Measurements from ENCODE around the gene PIAS2. TPM values are rescaled to one million over a fixed set of nuclear protein-coding genes. Genes with fewer than 3 reads are reported as not detected.

The PIAS2 gene
- total and polyA plus RNA-seq, 7 experiments from 2014 or later = 16.3 to 40.6 (median 33.1) TPM

DNA sequence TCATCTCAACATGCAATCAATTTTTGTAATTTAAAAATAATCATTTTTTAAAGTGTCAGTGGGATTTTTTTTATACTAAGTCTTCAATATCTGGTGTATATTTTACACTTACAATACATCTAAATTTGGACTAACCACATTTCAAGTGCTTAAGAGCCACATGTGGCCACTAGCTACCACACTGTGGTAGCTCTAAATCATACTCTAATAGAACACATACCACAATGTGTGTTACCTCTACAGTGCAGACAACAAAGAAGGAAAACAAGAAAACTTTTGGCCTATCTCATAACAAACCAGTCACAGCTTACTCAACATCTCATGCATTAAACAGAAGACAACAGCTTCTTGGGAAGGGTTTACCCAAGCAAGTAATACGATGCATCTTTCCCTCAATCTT, 24.5 kb downstream of the PIAS2 start:
- Mint-ChIP-seq H3K4me1 (peaks cover 19 to 63% (median 49%) of the 10 kb centered on the region in 7 donors), H3K27ac (peak overlapping the region in 1 of 9 donors; percentile 54), H3K27me3 (no peaks in the 10 kb centered on the region), H3K4me3 (peak overlapping the region in 1 of 10 donors; percentile 52), H3K9me3 (peaks cover 0 to 29% (median 16%) of the 10 kb centered on the region in 11 donors), H3K36me3 (peaks cover 26 to 65% (median 49%) of the 10 kb centered on the region in 5 donors)
- H3K27ac ChIP-seq (ENCODE audit: low read depth, low read length) = no peak overlapping the region
- H3K4me3 ChIP-seq (ENCODE audit: low read length) = no peak overlapping the region
- intact Hi-C loops (cut with micrococcal nuclease) = no loop called here
- ChIA-PET POLR2A (no interaction called here), CTCF (no interaction called here)
- peaks cover 0 to 27% (median 6%) of the 10 kb centered on the region in 3 experiments for H3K36me3 ChIP-seq (ENCODE audit: control insufficient read depth in 2 of 3, insufficient read depth in 3 of 3, low read length in 3 of 3)
- H3K9me3 ChIP-seq (ENCODE audit: control insufficient read depth in 2 of 3, low read length in 3 of 3) = peaks cover 0 to 10% (median 4%) of the 10 kb centered on the region in 3 experiments
- no peak for DNase-seq
- H3K4me1 ChIP-seq (ENCODE audit: control insufficient read depth in 2 of 2, insufficient read depth in 2 of 2, low read length in 2 of 2) = peaks cover 0 to 3% of the 10 kb centered on the region in 2 donors
- no peaks in the 10 kb centered on the region for H3K27me3 ChIP-seq (ENCODE audit: control insufficient read depth in 2 of 2, insufficient read depth in 2 of 2, low read length in 2 of 2)
- no peak for ATAC-seq

DNA sequence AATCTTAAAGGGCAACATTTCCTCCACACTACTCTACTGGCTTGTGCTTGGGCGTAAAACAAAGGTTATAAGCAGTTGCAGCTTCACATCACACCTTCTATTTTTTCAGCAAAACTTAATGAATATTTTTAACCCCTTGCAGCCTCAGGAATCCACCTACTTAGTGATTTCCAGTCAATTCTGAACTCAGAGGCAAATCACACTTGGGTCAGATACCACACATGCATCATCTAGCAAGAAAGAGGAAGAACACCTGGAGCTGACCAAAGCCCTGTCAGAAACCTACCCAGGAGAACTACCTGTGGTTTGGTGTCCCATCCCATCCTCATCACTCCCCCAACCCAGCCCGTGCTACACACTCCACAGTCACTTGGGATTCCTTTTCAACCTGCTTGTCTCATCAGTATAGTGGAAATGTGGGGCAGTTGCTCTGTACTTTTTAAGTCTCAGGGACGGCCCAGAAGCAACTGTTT, 25.5 kb downstream of the PIAS2 start:
- Histone ChIP-seq H3K36me3 (ENCODE audit: control insufficient read depth in 2 of 3, insufficient read depth in 3 of 3, low read length in 3 of 3) (peaks cover 0 to 27% (median 6%) of the 10 kb centered on the region in 3 experiments), H3K4me1 (ENCODE audit: control insufficient read depth in 2 of 2, insufficient read depth in 2 of 2, low read length in 2 of 2) (peaks cover 0 to 3% of the 10 kb centered on the region in 2 donors), H3K4me3 (ENCODE audit: low read length) (no peak overlapping the region), H3K27me3 (ENCODE audit: control insufficient read depth in 2 of 2, insufficient read depth in 2 of 2, low read length in 2 of 2) (no peaks in the 10 kb centered on the region), H3K9me3 (ENCODE audit: control insufficient read depth in 2 of 3, low read length in 3 of 3) (peaks cover 0 to 10% (median 4%) of the 10 kb centered on the region in 3 experiments), H3K27ac (ENCODE audit: low read depth, low read length) (no peak overlapping the region)
- Mint-ChIP-seq H3K27ac (no peak overlapping the region), H3K4me1 (peaks cover 19 to 61% (median 46%) of the 10 kb centered on the region in 7 donors), H3K9me3 (peaks cover 0 to 37% (median 16%) of the 10 kb centered on the region in 11 donors), H3K27me3 (no peaks in the 10 kb centered on the region), H3K36me3 (peaks cover 26 to 72% (median 56%) of the 10 kb centered on the region in 5 donors), H3K4me3 (peak overlapping the region in 2 of 10 donors; percentile 5 to 46)
- intact Hi-C loops (cut with micrococcal nuclease) = no loop called here
- no peak for ATAC-seq
- POLR2A ChIA-PET = interaction anchor here (1.4 kb wide), 1 partner anchor 26 kb away, joined by 3 read pairs; the partner anchor contains the start of genes KATNAL2 and PIAS2
- CTCF ChIA-PET = no interaction called here
- no peak for DNase-seq

DNA sequence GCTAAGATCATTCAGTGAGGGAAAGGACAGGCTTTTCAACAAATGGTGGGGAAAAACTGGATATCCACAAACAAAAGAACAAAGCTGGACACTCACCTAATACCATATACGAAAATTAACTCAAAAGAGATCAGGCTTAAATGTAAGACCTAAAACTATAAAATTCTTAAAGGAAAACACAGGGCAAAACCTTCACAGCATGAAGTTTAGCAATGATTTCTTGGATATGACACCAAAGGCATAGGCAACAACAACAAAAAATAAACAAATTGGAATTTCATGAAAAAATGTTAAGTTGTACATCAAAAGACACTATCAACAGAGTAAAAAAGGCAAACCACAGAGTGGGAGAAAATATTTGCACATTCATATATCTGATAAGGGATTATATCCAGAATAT, 28.3 kb downstream of the PIAS2 start:
- Mint-ChIP-seq H3K36me3 (peaks cover 26 to 72% (median 59%) of the 10 kb centered on the region in 5 donors), H3K4me3 (peak overlapping the region in 2 of 10 donors; percentile 17 to 25)
- intact Hi-C loops (cut with micrococcal nuclease) = no loop called here

DNA sequence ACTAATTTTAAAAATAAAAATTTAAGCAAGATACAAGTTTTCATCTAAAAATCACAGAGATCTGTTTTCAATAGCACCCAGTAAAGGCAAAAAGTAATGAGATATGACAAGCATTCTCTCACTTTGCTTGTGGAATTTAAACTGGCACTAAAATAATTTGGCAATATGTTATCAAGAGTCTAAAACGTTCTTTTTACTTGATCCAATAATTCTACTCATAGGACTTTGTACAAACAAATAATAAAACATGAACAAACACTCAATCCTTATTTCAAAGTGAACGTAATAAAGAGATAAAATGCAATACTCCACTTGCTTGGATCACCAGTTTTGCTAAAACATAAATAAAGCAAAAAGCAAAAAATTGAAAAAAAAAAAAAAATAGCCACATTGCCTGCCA, 30.4 kb downstream of the PIAS2 start:
- Mint-ChIP-seq H3K27me3 (no peaks in the 10 kb centered on the region), H3K9me3 (peaks cover 0 to 37% (median 16%) of the 10 kb centered on the region in 11 donors), H3K27ac (no peak overlapping the region), H3K36me3 (peaks cover 26 to 68% (median 57%) of the 10 kb centered on the region in 5 donors), H3K4me3 (peak overlapping the region in 1 of 10 donors; percentile 41), H3K4me1 (peaks cover 3 to 43% (median 22%) of the 10 kb centered on the region in 7 donors)
- CTCF ChIA-PET = no interaction called here
- H3K9me3 ChIP-seq (ENCODE audit: control insufficient read depth in 2 of 3, low read length in 3 of 3) = peaks cover 0 to 10% (median 4%) of the 10 kb centered on the region in 3 experiments
- intact Hi-C loops (cut with micrococcal nuclease) = no loop called here
- POLR2A ChIA-PET = no interaction called here
- H3K36me3 ChIP-seq (ENCODE audit: control insufficient read depth in 2 of 3, insufficient read depth in 3 of 3, low read length in 3 of 3) = peaks cover 0 to 27% (median 6%) of the 10 kb centered on the region in 3 experiments
- no peak overlapping the region for H3K4me3 ChIP-seq (ENCODE audit: low read length)
- ATAC-seq (no peak), DNase-seq (no peak)
- H3K27me3 ChIP-seq (ENCODE audit: control insufficient read depth in 2 of 2, insufficient read depth in 2 of 2, low read length in 2 of 2) = no peaks in the 10 kb centered on the region
- peaks cover 0 to 2% of the 10 kb centered on the region in 2 donors for H3K4me1 ChIP-seq (ENCODE audit: control insufficient read depth in 2 of 2, insufficient read depth in 2 of 2, low read length in 2 of 2)
- H3K27ac ChIP-seq (ENCODE audit: low read depth, low read length) = no peak overlapping the region

More for the DNA sequence above, 28.3 kb downstream of the PIAS2 start:
- H3K9me3 Mint-ChIP-seq = peaks cover 0 to 37% (median 16%) of the 10 kb centered on the region in 11 donors
- Histone ChIP-seq H3K4me3 (ENCODE audit: low read length) (no peak overlapping the region), H3K27ac (ENCODE audit: low read depth, low read length) (no peak overlapping the region), H3K9me3 (ENCODE audit: control insufficient read depth in 2 of 3, low read length in 3 of 3) (peaks cover 0 to 10% (median 4%) of the 10 kb centered on the region in 3 experiments), H3K4me1 (ENCODE audit: control insufficient read depth in 2 of 2, insufficient read depth in 2 of 2, low read length in 2 of 2) (peaks cover 0 to 3% of the 10 kb centered on the region in 2 donors), H3K27me3 (ENCODE audit: control insufficient read depth in 2 of 2, insufficient read depth in 2 of 2, low read length in 2 of 2) (no peaks in the 10 kb centered on the region), H3K36me3 (ENCODE audit: control insufficient read depth in 2 of 3, insufficient read depth in 3 of 3, low read length in 3 of 3) (peaks cover 0 to 27% (median 6%) of the 10 kb centered on the region in 3 experiments)
- H3K4me1 Mint-ChIP-seq = peaks cover 14 to 55% (median 35%) of the 10 kb centered on the region in 7 donors
- H3K27ac Mint-ChIP-seq = no peak overlapping the region
- H3K27me3 Mint-ChIP-seq = no peaks in the 10 kb centered on the region
- ATAC-seq = no peak
- CTCF ChIA-PET = no interaction called here
- POLR2A ChIA-PET = no interaction called here
- DNase-seq = no peak

DNA sequence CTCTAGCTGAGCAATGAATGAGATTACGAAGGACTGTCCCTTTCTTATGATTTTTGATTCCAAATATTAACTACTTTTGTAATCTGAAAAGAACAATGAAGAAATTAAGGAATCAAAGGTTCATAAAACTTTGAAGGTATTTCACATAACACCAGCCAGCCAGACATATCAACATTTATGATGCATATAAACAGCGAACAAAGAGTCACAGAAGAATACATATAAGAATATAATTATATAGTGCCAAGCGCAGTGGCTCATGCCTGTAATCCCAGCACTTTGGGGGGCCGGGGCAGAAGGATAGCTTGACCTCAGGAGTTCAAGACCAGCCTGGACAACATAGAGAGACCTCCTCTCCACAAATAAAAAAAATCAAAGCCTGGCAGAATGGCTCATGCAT, 34.1 kb downstream of the PIAS2 start:
- peaks cover 0 to 20% (median 3%) of the 10 kb centered on the region in 3 experiments for H3K36me3 ChIP-seq (ENCODE audit: control insufficient read depth in 2 of 3, insufficient read depth in 3 of 3, low read length in 3 of 3)
- intact Hi-C loops (cut with micrococcal nuclease) = no loop called here
- H3K9me3 ChIP-seq (ENCODE audit: control insufficient read depth in 2 of 3, low read length in 3 of 3) = peaks cover 0 to 7% (median 0%) of the 10 kb centered on the region in 3 experiments
- H3K4me3 ChIP-seq (ENCODE audit: low read length) = no peak overlapping the region
- Mint-ChIP-seq H3K4me1 (peaks cover 0 to 22% (median 7%) of the 10 kb centered on the region in 7 donors), H3K4me3 (no peak overlapping the region), H3K36me3 (peaks cover 17 to 58% (median 52%) of the 10 kb centered on the region in 5 donors), H3K27ac (no peak overlapping the region), H3K9me3 (peaks cover 3 to 39% (median 17%) of the 10 kb centered on the region in 11 donors), H3K27me3 (no peaks in the 10 kb centered on the region)
- DNase-seq (no peak), ATAC-seq (no peak)
- H3K4me1 ChIP-seq (ENCODE audit: control insufficient read depth in 2 of 2, insufficient read depth in 2 of 2, low read length in 2 of 2) = no peaks in the 10 kb centered on the region
- H3K27me3 ChIP-seq (ENCODE audit: control insufficient read depth in 2 of 2, insufficient read depth in 2 of 2, low read length in 2 of 2) = no peaks in the 10 kb centered on the region
- ChIA-PET CTCF (interaction anchor here (0.6 kb wide), 1 partner anchor 33 kb away, joined by 4 read pairs; no protein-coding TSS in a partner anchor), POLR2A (no interaction called here)
- H3K27ac ChIP-seq (ENCODE audit: low read depth, low read length) = no peak overlapping the region

DNA sequence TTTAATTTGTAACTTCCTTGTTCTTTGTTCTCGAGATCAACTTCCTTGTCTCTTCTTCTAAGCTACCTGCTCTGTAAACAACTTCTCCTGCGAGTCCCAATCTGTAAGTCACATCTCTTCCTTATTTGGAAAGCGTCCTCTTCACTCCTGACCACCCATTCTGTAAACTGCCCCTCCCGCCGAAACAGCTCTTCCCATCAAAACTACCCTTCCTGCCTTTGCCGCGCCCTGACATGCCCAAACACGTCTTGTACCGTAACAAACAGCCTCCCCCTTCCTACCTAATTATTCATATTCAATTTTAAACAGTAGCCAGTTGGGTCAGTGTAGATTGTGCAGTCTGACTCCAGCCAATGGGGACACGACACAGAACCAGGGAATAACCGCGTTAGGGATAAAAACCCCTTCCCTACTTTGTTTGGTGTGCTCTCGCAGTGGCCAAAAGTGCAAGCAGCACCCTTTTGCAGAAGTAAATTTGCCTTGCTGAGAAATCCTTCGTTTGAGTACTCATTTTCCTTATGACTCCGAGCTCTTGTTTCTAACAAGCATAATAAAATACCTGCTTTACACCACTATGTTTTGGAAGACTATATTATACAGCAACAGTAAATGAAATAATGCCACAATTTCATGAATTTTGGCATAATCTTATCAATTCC, 39.8 kb downstream of the PIAS2 start:
- Mint-ChIP-seq H3K4me3 (peak overlapping the region in 5 of 10 donors; percentile 30 to 77 (median 49)), H3K27ac (peak overlapping the region in 8 of 9 donors; percentile 47 to 83 (median 64)), H3K4me1 (peaks cover 10 to 32% (median 20%) of the 10 kb centered on the region in 7 donors), H3K9me3 (peaks cover 12 to 77% (median 36%) of the 10 kb centered on the region in 11 donors), H3K27me3 (no peaks in the 10 kb centered on the region), H3K36me3 (peaks cover 35 to 79% (median 74%) of the 10 kb centered on the region in 5 donors)
- no peaks in the 10 kb centered on the region for H3K27me3 ChIP-seq (ENCODE audit: control insufficient read depth in 2 of 2, insufficient read depth in 2 of 2, low read length in 2 of 2)
- intact Hi-C loops (cut with micrococcal nuclease) = no loop called here
- peak in 1 of 9 donors; percentile 8 for DNase-seq
- ATAC-seq = no peak
- H3K4me3 ChIP-seq (ENCODE audit: low read length) = no peak overlapping the region
- no peak overlapping the region for H3K27ac ChIP-seq (ENCODE audit: low read depth, low read length)
- H3K4me1 ChIP-seq (ENCODE audit: control insufficient read depth in 2 of 2, insufficient read depth in 2 of 2, low read length in 2 of 2) = no peaks in the 10 kb centered on the region
- CTCF ChIA-PET = interaction anchor here (1.0 kb wide), 1 partner anchor 70 kb away, joined by 4 read pairs; no protein-coding TSS in a partner anchor
- H3K36me3 ChIP-seq (ENCODE audit: control insufficient read depth in 2 of 3, insufficient read depth in 3 of 3, low read length in 3 of 3) = peaks cover 0 to 28% (median 3%) of the 10 kb centered on the region in 3 experiments
- peaks cover 0 to 29% (median 3%) of the 10 kb centered on the region in 3 experiments for H3K9me3 ChIP-seq (ENCODE audit: control insufficient read depth in 2 of 3, low read length in 3 of 3)
- POLR2A ChIA-PET = interaction anchor here (1.0 kb wide), 1 partner anchor 40 kb away, joined by 3 read pairs; the partner anchor contains the start of genes KATNAL2 and PIAS2
